Fibroblast of lung (primary cell): ENCODE measurements around the gene DNAJA2. TPM values are rescaled to one million over a fixed set of nuclear protein-coding genes. Genes with fewer than 3 reads are reported as not detected.
A peak's percentile ranks its signal among the peaks of the same experiment; 100 is the strongest.

Source experiments
- DNase-seq, 2 donors: peaks; one replicate each; pipeline versions ENCODE4 v3.0.0 to v3.0.0-alpha.2; 2010; ENCODE audit warnings: low read depth in 2 of 2
- H2AFZ ChIP-seq: 2 replicates; pipeline ENCODE4 v1.5.1; 2012; ENCODE audit warnings: low read length, control low read depth, inconsistent platforms
- H3K27ac ChIP-seq: 2 replicates; pipeline ENCODE4 v1.5.1; 2011; ENCODE audit warnings: low read length, control low read depth; ENCODE audit not compliant: insufficient read depth
- H3K27me3 ChIP-seq: 2 replicates; pipeline ENCODE4 v1.5.1; 2011; ENCODE audit warnings: mild to moderate bottlenecking, low read length; ENCODE audit not compliant: control insufficient read depth, insufficient read depth
- H3K36me3 ChIP-seq: 2 replicates; pipeline ENCODE4 v1.5.1; 2011; ENCODE audit warnings: low read length; ENCODE audit not compliant: control insufficient read depth, insufficient read depth
- H3K4me1 ChIP-seq: 2 replicates; pipeline ENCODE4 v1.5.1; 2011; ENCODE audit warnings: low read length; ENCODE audit not compliant: control insufficient read depth, insufficient read depth; ENCODE audit errors: extremely low read depth
- H3K4me2 ChIP-seq: 2 replicates; pipeline ENCODE4 v1.5.1; 2011; ENCODE audit warnings: low read length, control low read depth; ENCODE audit not compliant: insufficient read depth; ENCODE audit errors: extremely low read depth
- H3K4me3 ChIP-seq, 4 experiments: fragments of 200-600 bp in 1 of 4; sonication (generic) in 1 of 4; replicated peaks in 1 of 4; 2 replicates each; pipeline ENCODE4 v1.5.1; 2011 to 2016; ENCODE audit warnings: low read length in 4 of 4, low read depth in 3 of 4, mild to moderate bottlenecking in 3 of 4, control low read depth in 2 of 4, inconsistent platforms in 1 of 4, mixed read lengths in 1 of 4; ENCODE audit not compliant: insufficient read depth in 1 of 4; ENCODE audit errors: control extremely low read depth in 1 of 4
- H3K79me2 ChIP-seq: 2 replicates; pipeline ENCODE4 v1.5.1; 2012; ENCODE audit warnings: mild to moderate bottlenecking, low read length, inconsistent platforms; ENCODE audit not compliant: control insufficient read depth, insufficient read depth
- H3K9ac ChIP-seq: 2 replicates; pipeline ENCODE4 v1.5.1; 2011; ENCODE audit warnings: mild to moderate bottlenecking, low read length, control low read depth; ENCODE audit not compliant: insufficient read depth
- H3K9me3 ChIP-seq: 2 replicates; pipeline ENCODE4 v1.5.1; 2012; ENCODE audit warnings: low read depth, low read length; ENCODE audit not compliant: control insufficient read depth, insufficient read depth
- H4K20me1 ChIP-seq: 2 replicates; pipeline ENCODE4 v1.5.1; 2011; ENCODE audit warnings: low read length; ENCODE audit not compliant: control insufficient read depth, insufficient read depth; ENCODE audit errors: extremely low read depth
- CTCF ChIP-seq, 2 donors: IDR thresholded peaks in 1 of 2; conservative IDR thresholded peaks in 1 of 2; 1 replicate in 1 of 2; 2 replicates in 1 of 2; pipeline ENCODE4 v1.5.1; 2011 to 2012; ENCODE audit warnings: low read length in 2 of 2, control low read depth in 1 of 2, inconsistent platforms in 1 of 2, low read depth in 1 of 2, mild to moderate bottlenecking in 1 of 2
- EZH2 ChIP-seq: IDR thresholded peaks from 2 replicates; pipeline ENCODE4 v1.5.1; 2012; ENCODE audit warnings: low read length, control low read depth, mild to moderate bottlenecking; ENCODE audit errors: missing control alignments
- polyA plus RNA-seq, 2 donors: library from polyadenylated mRNA; depleted of rRNA in 1 of 2; stranded (reverse) in 1 of 2; unstranded in 1 of 2; fragments of >200 nt; gene quantifications; 2 replicates each; pipeline ENCODE4 v1.2.1, GENCODE V29; 2011 to 2012; ENCODE audit warnings: missing spikeins in 1 of 2
- total RNA-seq: library from RNA; depleted of rRNA; stranded (reverse); fragments of >200 nt; gene quantifications from 2 replicates; pipeline ENCODE4 v1.2.1, GENCODE V29; 2014

Gene DNAJA2
- total and polyA plus RNA-seq, 2 donors (not counting 1 experiment from before 2014, with no cell fraction given), result 32.5 to 78.3 TPM

GRCh38 chr16:46970089-46970488, 3.4 kb downstream of the DNAJA2 start:
- Histone ChIP-seq H3K27ac (no peak overlapping the region), H3K27me3 (no peaks in the 10 kb centered on the region), H3K4me3 (no peak overlapping the region), H3K9me3 (no peaks in the 10 kb centered on the region), H4K20me1 (no peaks in the 10 kb centered on the region), H3K36me3 (peaks cover 5% of the 10 kb centered on the region), H2AFZ (no peak overlapping the region), H3K4me2 (no peak overlapping the region), H3K9ac (no peak overlapping the region), H3K79me2 (peaks cover 41% of the 10 kb centered on the region), H3K4me1 (no peaks in the 10 kb centered on the region)
- TF ChIP-seq EZH2, result no peak
- TF ChIP-seq CTCF (conservative IDR thresholded peaks at IDR 0.05 in 1 of 2, IDR thresholded peaks at IDR 0.05 in 1 of 2; ENCODE audit: low read depth in 1 of 2, low read length in 2 of 2), result no peak
- DNase-seq, result no peak

GRCh38 chr16:46968063-46968435, 5.4 kb downstream of the DNAJA2 start:
- H3K9ac ChIP-seq, result no peak overlapping the region
- H2AFZ ChIP-seq, result no peak overlapping the region
- no peak overlapping the region for H3K4me3 ChIP-seq
- no peak overlapping the region for H3K27ac ChIP-seq
- TF ChIP-seq CTCF (conservative IDR thresholded peaks at IDR 0.05 in 1 of 2, IDR thresholded peaks at IDR 0.05 in 1 of 2; ENCODE audit: low read depth in 1 of 2, low read length in 2 of 2) (no peak), EZH2 (no peak)
- no peaks in the 10 kb centered on the region for H3K4me1 ChIP-seq
- H3K36me3 ChIP-seq, result peaks cover 7% of the 10 kb centered on the region
- H3K27me3 ChIP-seq, result no peaks in the 10 kb centered on the region
- H3K79me2 ChIP-seq, result peaks cover 39% of the 10 kb centered on the region
- no peak for DNase-seq
- H4K20me1 ChIP-seq, result no peaks in the 10 kb centered on the region
- no peak overlapping the region for H3K4me2 ChIP-seq
- no peaks in the 10 kb centered on the region for H3K9me3 ChIP-seq

- Histone ChIP-seq H3K79me2 (peaks cover 19% of the 10 kb centered on the region), H3K4me1 (peaks cover 8% of the 10 kb centered on the region), H4K20me1 (no peaks in the 10 kb centered on the region), H3K4me3 (no peak overlapping the region), H3K9me3 (no peaks in the 10 kb centered on the region), H2AFZ (no peak overlapping the region), H3K36me3 (peaks cover 10% of the 10 kb centered on the region), H3K27me3 (no peaks in the 10 kb centered on the region), H3K27ac (peak overlapping the region; percentile 13), H3K9ac (no peak overlapping the region), H3K4me2 (no peak overlapping the region)
- no peak for DNase-seq
- TF ChIP-seq CTCF (conservative IDR thresholded peaks at IDR 0.05 in 1 of 2, IDR thresholded peaks at IDR 0.05 in 1 of 2; ENCODE audit: low read depth in 1 of 2, low read length in 2 of 2), result no peak
- TF ChIP-seq EZH2, result no peak
These were observed 10.8 kb downstream of the DNAJA2 start for GRCh38 chr16:46962629-46963028.
